ENCODE measurements around the gene WNT7B.

DNA sequence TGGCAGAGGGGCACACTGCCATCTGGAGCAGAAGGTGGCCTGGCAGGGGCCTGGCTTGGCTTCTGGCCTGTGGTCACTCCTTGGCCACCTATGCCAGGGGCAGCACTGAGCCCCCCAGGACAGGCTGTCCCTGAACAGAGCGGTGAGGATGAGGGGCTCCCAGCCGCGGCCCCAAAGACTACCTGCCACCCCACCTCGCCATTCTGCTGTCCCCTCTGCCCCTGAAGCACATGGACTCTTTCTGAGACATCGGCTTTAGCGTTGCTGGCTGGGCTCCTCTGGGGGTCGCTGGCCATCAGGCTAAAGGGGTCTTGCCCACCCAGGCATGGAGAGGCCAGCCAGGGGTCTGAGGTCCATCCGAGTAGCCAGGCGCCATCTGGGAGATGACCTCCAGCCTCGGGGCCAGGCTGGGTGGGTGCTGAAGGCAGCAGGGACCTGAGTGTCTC, 87.8 kb downstream of the WNT7B start:
- no peak for TF ChIP-seq EZH2phosphoT487 (IDR thresholded peaks at IDR 0.05; ENCODE audit: borderline replicate concordance)
- TF ChIP-seq, protein P1, sequence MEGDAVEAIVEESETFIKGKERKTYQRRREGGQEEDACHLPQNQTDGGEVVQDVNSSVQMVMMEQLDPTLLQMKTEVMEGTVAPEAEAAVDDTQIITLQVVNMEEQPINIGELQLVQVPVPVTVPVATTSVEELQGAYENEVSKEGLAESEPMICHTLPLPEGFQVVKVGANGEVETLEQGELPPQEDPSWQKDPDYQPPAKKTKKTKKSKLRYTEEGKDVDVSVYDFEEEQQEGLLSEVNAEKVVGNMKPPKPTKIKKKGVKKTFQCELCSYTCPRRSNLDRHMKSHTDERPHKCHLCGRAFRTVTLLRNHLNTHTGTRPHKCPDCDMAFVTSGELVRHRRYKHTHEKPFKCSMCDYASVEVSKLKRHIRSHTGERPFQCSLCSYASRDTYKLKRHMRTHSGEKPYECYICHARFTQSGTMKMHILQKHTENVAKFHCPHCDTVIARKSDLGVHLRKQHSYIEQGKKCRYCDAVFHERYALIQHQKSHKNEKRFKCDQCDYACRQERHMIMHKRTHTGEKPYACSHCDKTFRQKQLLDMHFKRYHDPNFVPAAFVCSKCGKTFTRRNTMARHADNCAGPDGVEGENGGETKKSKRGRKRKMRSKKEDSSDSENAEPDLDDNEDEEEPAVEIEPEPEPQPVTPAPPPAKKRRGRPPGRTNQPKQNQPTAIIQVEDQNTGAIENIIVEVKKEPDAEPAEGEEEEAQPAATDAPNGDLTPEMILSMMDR (conservative IDR thresholded peaks at IDR 0.05; ENCODE audit: low read length), result no peak

All from Loucy (cell line).